Measurements from ENCODE around the gene UPK3A. TPM values are rescaled to one million over a fixed set of nuclear protein-coding genes. Genes with fewer than 3 reads are reported as not detected.
A peak's percentile ranks its signal among the peaks of the same experiment; 100 is the strongest.

UPK3A gene
- total RNA-seq, 3 donors from 2014 or later, result 0.67 TPM; not detected in 2

DNA sequence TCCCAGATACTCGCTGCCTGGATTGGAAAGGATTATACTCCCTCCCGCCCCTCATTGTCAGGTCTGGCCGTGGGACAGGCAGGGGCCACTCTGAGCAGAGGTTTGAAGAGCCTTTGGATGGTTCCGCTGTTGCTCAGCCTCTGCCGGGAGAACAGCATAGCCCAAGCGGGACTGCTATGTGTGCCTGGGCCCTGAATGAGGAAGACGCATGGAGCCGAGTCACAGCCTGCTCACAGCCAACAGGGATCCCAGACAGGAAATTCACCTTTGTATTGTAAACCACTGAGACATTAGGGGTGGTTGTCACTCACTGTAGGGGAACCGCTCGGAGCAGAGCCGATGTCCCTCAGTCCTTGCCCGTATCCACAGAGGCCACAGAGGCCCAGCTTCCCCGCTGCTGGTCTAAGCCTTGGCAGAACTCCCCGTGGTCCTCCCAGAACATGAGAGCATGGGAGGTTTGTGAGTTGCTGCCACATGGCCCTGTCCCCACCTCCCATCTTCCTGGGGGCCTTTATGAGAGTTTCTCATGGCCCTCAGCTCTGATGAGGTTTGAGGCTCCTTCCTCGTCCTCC is 14.3 kb downstream of the UPK3A start:
- intact Hi-C loops (cut with DNase I, micrococcal nuclease), result no loop called here
- no peak for TF ChIP-seq CTCF (IDR thresholded peaks at IDR 0.05)
- ATAC-seq, result no peak

DNA sequence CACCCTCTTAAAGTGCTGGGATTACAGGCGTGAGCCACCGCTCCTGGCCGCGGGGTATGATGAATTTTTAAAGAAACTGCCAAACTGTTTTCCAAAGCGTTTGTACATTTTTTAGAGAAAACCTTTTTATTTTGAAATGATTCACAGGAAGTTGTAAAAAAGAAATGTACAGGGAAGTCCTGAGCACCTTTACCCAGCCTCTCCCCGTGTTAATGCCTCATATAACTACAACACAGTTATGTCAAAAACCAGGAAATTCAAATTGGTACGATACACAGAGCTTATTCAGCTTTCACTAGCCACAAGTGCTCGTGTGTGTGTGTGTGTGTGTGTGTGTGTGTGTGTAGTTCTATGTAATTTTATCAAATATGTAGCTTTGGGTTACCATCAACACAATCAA is 18.0 kb downstream of the UPK3A start:
- Histone ChIP-seq H3K9me3 (no peaks in the 10 kb centered on the region), H3K4me3 (no peak overlapping the region), H3K36me3 (ENCODE audit: low read depth) (no peaks in the 10 kb centered on the region), H3K4me1 (ENCODE audit: low read depth) (peaks cover 10% of the 10 kb centered on the region)
- TF ChIP-seq CTCF (IDR thresholded peaks at IDR 0.05), result no peak
- intact Hi-C loops (cut with DNase I, micrococcal nuclease), result no loop called here
- DNase-seq (peak in 1 of 3 donors; percentile 56), ATAC-seq (peak; percentile 86)

More for the DNA sequence above, 14.3 kb downstream of the UPK3A start:
- no peak overlapping the region for H3K4me3 ChIP-seq
- peaks cover 2% of the 10 kb centered on the region for H3K4me1 ChIP-seq (ENCODE audit: low read depth)
- DNase-seq, result no peak
- H3K9me3 ChIP-seq, result no peaks in the 10 kb centered on the region
- H3K36me3 ChIP-seq (ENCODE audit: low read depth), result no peaks in the 10 kb centered on the region

DNA sequence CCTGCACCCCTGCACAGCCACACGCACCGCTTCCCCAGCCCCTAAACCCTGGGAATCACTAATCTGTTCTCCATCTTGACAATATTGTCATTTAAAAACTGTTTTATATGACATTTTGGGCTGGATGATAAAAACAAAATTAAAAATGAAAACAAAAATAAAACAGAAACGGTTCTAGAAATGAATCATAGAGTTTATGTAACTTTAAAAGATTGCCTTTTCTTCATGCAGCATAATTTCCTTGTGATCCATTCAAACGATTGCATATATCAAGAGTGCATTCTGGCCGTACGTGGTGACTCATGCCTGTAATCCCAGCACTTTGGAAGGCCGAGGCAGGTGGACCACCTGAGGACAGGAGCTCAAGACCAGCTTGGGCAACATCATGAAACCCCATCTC is 18.4 kb downstream of the UPK3A start:
- no peaks in the 10 kb centered on the region for H3K36me3 ChIP-seq (ENCODE audit: low read depth)
- ATAC-seq (peak; percentile 35), DNase-seq (no peak)
- no peak overlapping the region for H3K4me3 ChIP-seq
- H3K9me3 ChIP-seq, result no peaks in the 10 kb centered on the region
- H3K4me1 ChIP-seq (ENCODE audit: low read depth), result peaks cover 10% of the 10 kb centered on the region
- intact Hi-C loops (cut with DNase I, micrococcal nuclease), result no loop called here
- TF ChIP-seq CTCF (IDR thresholded peaks at IDR 0.05), result no peak

GRCh38 chr22:45304971-45305370 is 20.2 kb downstream of the UPK3A start:
- TF ChIP-seq CTCF (IDR thresholded peaks at IDR 0.05), result no peak
- DNase-seq (no peak), ATAC-seq (no peak)
- no peaks in the 10 kb centered on the region for H3K9me3 ChIP-seq
- intact Hi-C loops (cut with DNase I, micrococcal nuclease), result no loop called here
- H3K4me3 ChIP-seq, result no peak overlapping the region
- H3K4me1 ChIP-seq (ENCODE audit: low read depth), result peaks cover 20% of the 10 kb centered on the region
- H3K36me3 ChIP-seq (ENCODE audit: low read depth), result no peaks in the 10 kb centered on the region

DNA sequence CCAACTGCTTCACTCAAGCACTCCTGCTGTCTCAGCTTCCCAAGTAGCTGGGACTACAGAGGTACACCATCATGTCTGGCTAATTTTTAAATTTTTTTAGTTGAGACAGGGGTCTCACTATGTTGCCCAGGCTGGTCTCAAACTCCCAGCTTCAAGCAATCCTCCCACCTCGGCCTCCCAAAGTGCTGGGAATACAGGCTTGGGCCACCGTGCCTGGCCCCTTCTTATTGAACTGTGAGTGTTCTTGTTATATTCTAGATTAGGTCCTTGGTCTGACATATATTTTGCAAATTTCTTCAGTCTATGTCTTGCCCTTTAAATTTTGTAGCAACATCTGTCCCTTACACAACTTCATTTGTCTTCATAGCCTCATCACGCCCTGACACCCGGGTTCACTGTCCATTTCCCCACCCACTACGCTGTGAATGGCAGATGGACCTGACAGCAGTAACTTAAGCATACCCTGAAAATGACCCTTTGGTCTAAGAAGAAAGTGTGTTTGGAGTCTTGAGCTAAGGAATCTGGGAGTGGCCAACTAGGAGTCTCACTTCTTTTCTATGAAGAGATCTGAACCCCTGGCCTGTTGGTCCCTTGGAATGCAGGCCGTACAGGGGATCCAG is 20.8 kb downstream of the UPK3A start:
- intact Hi-C loops (cut with DNase I, micrococcal nuclease), result no loop called here
- peaks cover 22% of the 10 kb centered on the region for H3K4me1 ChIP-seq (ENCODE audit: low read depth)
- DNase-seq, result peak in 1 of 3 donors; percentile 61

More for the DNA sequence above, 20.8 kb downstream of the UPK3A start:
- ATAC-seq, result peak; percentile 4
- TF ChIP-seq CTCF (IDR thresholded peaks at IDR 0.05), result no peak
- H3K9me3 ChIP-seq, result no peaks in the 10 kb centered on the region
- no peak overlapping the region for H3K4me3 ChIP-seq
- H3K36me3 ChIP-seq (ENCODE audit: low read depth), result no peaks in the 10 kb centered on the region
